D341Med (cell line): ENCODE data around the gene CAMK2B.
A peak's percentile ranks its signal among the peaks of the same experiment; 100 is the strongest.

ENCODE experiments used
- DNase-seq: peaks from one replicate; pipeline ENCODE4 v3.0.0; 2012; ENCODE audit warnings: low spot score

Gene CAMK2B

GRCh38 chr7:44329888-44330287 is 4.5 kb upstream of the CAMK2B start:
- no peak for DNase-seq

- no peak for DNase-seq
These were observed 3.7 kb upstream of the CAMK2B start for GRCh38 chr7:44329081-44329480.

GRCh38 chr7:44327981-44328380 is 2.6 kb upstream of the CAMK2B start:
- no peak for DNase-seq

- DNase-seq = no peak
These were observed 1.1 kb upstream of the CAMK2B start for GRCh38 chr7:44326261-44327125.

- DNase-seq = peak; percentile 76
These were observed 432 bp upstream of the CAMK2B start for GRCh38 chr7:44325811-44326241.

GRCh38 chr7:44324481-44325200 is 753 bp downstream of the CAMK2B start:
- DNase-seq = no peak

GRCh38 chr7:44324204-44324480 is 1.3 kb downstream of the CAMK2B start:
- no peak for DNase-seq

- DNase-seq = no peak
These were observed 1.8 kb downstream of the CAMK2B start for GRCh38 chr7:44323381-44324203.

GRCh38 chr7:44322631-44323363 is 2.6 kb downstream of the CAMK2B start:
- DNase-seq = no peak

GRCh38 chr7:44321796-44322195 is 3.6 kb downstream of the CAMK2B start:
- DNase-seq = no peak

- DNase-seq = no peak
These were observed 4.5 kb downstream of the CAMK2B start for GRCh38 chr7:44320794-44321371.

- DNase-seq = no peak
These were observed 5.3 kb downstream of the CAMK2B start for GRCh38 chr7:44320141-44320540.

- DNase-seq = no peak
These were observed 7.1 kb downstream of the CAMK2B start for GRCh38 chr7:44318332-44318731.

- DNase-seq = no peak
These were observed 10.0 kb downstream of the CAMK2B start for GRCh38 chr7:44315301-44315903.

GRCh38 chr7:44313621-44314031 is 11.8 kb downstream of the CAMK2B start:
- peak; percentile 17 for DNase-seq

GRCh38 chr7:44313016-44313415 is 12.4 kb downstream of the CAMK2B start:
- DNase-seq = peak; percentile 22

- peak; percentile 21 for DNase-seq
These were observed 13.6 kb downstream of the CAMK2B start for GRCh38 chr7:44311561-44312495.

- DNase-seq = no peak
These were observed 15.1 kb downstream of the CAMK2B start for GRCh38 chr7:44310221-44310848.

GRCh38 chr7:44309271-44310091 is 15.9 kb downstream of the CAMK2B start:
- DNase-seq = peak; percentile 24
